Activated CD4-positive, alpha-beta T cell treated with anti-CD3 and anti-CD28 coated beads for 24 hours (primary cell): ENCODE data around the gene TAGLN3.
A peak's percentile ranks its signal among the peaks of the same experiment; 100 is the strongest.
"Not testable (repeated sequence)": the region's sequence is repeated elsewhere in the genome, so short reads cannot be mapped to it uniquely, and the experiment has no call there.

Source experiments
- DNase-seq, 2 donors: peaks; one replicate each; pipeline ENCODE4 v3.0.0-alpha.2; 2020; ENCODE audit warnings: low read depth in 2 of 2

Gene TAGLN3

DNA sequence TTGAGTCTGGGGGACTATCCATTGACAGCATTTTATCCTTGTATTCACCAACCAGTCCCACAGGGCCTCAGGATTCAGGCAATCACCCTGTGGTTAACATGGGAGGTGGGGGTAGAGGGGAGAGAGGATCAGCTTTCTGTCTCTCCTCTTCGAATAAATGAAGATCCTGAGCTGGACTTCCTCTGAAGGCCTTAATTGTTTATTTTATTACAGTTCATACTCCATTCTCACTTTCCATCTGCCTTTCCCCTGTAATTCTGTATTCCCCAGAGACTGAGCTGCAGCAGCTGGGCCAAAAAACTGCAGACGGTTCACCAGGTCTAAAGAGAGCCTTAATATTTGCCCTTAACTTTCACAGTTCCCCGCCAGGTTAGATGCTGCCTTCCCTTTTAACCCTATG is 11.9 kb downstream of the TAGLN3 start:
- DNase-seq: no peak

DNA sequence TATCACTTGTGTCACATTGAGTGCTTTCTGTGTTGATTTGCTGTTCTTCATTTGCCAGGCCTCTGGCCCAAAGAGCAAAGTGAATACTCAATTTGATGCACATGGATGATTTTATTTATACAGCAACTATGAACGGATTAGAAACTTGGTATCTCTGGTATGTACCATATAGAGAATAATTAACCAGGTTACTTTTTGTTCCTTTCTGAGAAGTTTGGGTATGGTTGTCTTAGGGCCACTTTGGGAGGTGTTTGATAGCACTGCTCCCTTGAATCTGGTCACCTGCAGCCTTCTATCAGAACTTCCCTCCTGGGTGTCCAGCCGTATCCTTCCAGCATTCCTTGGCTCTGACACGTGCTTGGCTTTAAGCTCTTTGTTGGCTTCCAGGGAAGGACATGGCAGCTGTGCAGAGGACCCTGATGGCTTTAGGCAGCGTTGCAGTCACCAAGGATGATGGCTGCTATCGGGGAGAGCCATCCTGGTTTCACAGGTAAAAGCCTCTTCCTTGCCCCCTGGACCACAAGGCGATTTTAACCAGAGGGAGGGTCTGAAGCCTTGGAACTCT is 12.7 kb downstream of the TAGLN3 start:
- no peak for DNase-seq

DNA sequence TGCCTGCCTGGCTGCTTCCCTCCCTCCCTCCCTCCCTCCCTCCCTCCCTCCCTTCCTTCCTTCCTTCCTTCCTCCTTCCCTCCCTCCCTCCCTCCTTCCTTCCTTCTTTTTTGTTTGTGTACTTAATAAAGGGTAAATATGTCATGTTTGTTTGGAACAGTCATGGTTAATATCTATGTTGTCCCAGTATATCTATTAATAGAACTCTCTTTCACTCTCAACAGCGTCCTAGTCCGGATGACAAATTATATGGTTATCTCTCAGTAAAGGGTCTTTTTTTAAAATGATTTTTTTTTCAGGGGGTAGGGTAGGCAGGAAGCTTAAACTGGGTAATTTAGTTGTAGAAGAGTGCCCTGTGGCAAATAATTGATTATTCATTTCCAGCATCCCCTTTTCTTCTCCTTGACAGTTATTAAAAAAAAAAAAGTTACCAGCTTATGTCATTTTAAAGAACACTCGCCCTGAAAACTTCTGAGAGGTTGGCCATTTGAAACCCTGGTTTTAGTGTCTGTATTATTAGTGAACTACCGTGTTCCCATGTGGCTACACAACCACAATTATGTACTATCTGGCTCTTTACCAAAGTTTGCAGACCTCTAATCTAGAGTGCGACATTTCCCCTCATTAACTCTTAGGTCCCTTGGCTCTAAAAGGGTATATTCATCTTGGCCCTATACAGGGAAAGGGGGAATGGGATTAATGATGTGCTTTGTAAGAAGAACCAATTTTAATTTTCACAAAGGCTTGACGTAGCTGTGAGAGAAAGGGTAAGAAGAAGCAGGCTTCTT is 13.7 kb downstream of the TAGLN3 start:
- no peak for DNase-seq

GRCh38 chr3:112013058-112013783 is 14.5 kb downstream of the TAGLN3 start:
- DNase-seq: peak; percentile 35 to 52

DNA sequence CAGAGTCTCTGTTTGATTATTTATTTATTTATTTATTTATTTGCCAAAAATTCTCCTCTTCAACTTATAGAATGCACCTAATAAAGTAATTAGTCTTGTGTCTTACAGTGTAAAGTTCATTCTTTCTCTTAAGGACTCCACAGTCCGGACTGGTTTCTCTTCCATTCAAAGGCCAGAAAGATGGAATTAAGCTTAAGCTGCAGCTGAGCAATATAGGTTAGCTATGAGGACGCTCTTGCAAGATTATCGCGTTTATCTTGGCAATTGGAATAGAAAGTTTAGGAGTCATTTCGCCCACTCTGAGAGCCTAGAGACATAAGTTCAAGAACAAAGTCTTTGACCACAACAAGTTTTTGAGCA is 15.0 kb downstream of the TAGLN3 start:
- DNase-seq: no peak

DNA sequence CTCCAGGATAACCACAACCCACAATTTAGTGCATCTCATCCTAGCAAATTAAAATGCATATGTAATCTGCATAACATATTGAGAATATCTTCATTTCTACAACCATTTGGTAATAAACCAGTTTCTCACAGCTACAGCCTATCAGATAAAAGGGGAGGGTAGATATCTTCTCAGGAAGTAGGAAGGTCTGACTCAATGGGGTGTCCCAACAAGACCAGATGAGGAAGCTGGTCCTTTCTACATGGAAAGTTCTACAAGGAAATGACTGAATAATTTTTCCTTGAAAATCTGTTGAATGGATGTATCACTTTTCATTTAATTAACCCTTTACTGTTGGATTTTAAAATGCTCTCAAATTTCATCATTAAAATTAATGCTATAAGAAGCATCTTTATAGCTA is 18.4 kb downstream of the TAGLN3 start:
- no peak for DNase-seq

DNA sequence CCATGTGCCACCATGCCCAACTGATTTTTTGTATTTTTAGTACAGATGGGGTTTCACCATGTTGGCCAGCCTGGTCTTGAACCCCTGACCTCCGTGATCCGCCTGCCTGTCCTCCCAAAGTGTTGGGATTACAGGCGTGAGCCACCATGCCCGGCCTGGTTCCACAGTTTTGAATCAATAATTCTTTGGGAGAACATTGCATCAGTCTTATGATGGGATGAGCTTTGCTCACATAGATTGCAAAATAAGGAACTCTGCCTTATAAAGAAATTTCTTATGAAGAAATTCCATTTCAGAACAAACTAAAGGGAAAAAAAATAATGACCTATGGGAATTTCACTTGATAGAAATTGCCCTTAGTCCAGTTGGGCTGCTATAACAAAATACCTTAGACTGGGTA is 20.0 kb downstream of the TAGLN3 start:
- no peak for DNase-seq

DNA sequence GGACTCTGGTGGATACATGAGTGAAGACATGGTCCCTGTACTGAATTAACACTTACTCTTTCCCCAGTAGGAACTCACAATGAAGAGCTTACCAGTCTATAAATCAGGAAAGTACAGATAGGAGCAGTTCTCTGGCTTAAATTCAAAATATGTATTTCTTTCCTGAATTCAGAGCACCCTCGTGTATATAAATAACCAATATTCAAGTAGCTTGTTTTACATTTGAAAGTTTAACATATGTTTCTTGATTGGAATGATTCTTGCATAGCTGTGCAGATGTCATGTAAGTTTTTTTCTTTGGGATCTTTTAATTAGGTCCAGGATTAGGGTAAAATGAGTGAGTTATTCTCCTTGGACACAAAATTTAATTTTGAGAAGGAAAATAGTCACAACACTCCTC is 21.0 kb downstream of the TAGLN3 start:
- no peak for DNase-seq

DNA sequence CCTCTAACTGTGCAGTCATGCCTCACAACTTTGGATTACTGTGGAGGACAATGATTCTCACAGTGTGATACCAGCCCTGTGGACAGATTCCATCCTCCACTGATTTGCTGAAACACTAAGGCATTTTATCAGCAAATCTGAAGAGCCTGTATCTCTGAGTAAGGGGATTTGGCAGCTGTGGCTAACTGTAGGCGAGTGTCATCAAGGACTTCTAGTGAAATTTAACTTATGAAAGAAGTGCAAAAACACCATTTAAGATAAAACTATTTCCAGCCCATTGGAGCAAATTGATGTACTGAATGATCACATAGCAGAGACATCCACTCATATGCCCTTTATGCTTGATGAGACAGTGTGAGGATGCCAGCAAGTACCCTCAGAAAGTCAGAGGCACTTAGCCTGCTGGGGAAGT is 22.0 kb downstream of the TAGLN3 start:
- DNase-seq: no peak

DNA sequence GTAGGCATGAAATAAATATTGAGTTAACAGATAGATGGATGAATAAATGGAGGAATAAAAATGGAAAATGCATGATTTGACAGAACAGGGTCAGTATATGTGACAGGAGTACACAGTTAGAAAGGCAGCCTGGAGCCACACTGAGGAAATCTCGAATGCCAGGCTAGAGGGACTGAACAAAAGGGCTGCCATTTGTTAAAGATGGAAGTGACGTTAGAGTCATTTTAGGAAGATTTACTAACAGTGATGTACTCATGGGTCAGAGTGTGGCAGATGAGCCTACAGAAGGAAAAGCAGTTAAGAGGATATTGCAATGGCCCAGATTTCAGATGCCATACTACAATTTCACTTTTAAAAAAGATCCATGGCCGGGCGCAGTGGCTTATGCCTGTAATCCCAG is 28.4 kb downstream of the TAGLN3 start:
- no peak for DNase-seq

GRCh38 chr3:112027826-112028225 is 29.1 kb downstream of the TAGLN3 start:
- DNase-seq: no peak

DNA sequence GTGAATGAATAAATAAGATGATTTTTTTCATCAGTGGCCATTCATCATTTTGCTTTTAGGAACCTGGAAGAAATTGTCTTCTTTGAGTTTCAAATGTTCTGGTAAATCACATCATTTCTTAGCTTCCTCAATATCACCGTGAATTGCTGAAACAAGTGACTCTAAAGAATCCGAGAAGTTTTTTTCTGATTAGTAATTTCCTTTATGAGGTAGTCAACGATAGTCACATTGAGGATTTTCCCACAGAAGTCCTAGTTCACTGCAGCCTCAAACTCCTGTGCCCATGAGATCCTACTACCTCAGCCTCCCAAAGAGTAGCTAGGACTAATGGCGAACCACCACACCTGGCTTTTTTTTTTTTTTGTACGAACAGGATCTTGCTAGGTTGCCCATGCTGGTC is 32.2 kb downstream of the TAGLN3 start:
- DNase-seq: no peak

DNA sequence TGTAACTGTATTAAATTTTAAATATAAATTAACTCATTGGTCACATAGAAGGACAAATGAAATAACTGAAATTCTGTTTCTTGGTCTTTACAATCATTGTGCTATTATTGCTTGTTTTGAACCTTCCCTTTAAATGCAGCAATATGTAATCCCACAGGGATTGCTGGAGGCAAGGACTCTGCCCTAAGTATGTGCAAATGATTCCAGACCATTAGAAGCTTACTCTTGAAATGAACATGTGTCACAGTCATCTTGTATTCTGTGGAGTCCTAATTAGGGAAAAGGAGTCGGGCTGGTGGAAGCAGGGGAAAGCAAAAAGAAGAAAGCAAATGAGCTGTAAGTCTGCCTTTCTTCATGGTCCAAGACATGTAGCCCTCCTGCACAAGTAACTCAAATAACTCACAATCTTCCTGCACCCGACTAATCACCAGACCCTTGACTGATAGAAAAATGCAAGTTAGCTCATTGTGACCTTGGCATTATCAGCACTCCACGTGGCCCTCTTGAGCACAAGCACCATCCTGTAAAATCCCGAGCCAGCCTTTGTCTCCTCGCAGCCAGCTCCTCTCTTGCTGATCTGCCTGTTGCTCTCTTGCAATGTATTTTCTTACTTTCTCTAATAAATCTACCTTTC is 33.5 kb downstream of the TAGLN3 start:
- DNase-seq: no peak

DNA sequence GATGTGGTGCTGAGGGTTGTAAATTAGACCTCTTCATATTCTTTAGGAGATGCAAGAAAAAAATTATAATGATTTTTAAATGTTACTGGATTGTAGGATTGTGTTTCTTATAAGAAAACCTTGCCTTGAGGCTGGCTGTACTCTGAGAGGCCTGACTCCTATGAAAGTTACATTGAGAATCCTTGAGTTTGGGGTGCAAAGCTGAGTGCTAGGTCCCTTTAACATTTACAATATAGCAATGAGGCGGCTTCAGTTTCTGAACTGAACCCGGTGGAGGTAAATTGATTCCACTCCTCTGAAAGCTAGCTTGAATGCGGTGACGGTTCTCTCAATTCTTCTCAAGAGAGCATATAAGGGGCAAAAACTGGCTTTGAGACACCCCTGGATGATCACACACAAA is 35.7 kb downstream of the TAGLN3 start, which contains the start of gene TMPRSS7:
Gene TMPRSS7, plus strand, starts transcription at position 301 of the 400 bp plus-strand sequence. CDS start 110 bp downstream, outside the sequence.
- no peak for DNase-seq

GRCh38 chr3:112035241-112035640 is 36.5 kb downstream of the TAGLN3 start:
- DNase-seq: no peak

GRCh38 chr3:112037194-112037593 is 38.5 kb downstream of the TAGLN3 start:
- DNase-seq: not testable (repeated sequence)

DNA sequence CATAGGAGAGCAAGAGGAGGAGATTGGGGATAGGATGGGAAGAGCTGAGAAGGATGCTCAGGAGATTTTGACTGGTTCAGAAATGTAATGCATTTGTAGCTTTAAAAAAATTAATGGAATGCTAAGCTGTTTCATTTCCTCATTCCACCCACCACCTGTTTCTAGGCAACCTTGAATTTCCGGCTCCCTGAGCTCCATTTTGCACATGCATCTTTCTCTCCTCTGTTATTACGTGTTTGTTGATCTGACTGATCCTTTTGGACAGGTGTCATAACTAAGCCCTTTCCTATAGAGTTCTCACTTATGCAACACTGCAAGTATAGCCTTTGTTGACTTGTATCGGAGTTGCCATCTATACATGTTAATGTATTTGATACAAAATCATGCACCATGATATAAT is 40.1 kb downstream of the TAGLN3 start:
- no peak for DNase-seq

DNA sequence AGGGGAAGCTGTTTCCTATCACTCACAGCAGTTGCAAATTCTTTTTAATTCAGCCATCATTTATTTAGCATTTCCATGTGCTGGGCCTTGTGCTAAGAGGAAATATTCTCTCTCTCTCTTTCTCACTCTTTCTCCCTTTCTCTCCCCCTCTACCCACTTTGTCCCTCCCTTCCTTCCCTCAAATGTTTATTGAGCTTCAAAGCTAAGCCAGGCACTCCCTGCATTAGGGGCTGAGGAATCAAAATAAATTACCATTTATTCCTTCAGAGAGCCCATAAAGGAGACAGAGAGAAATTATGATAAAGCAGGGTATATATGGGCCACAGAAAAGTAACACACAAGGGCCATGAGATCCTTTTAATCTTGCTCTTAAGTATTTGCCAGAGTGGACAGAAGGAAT is 42.6 kb downstream of the TAGLN3 start:
- DNase-seq: no peak

- DNase-seq: no peak
Measured at GRCh38 chr3:112042842-112043280, 44.1 kb downstream of the TAGLN3 start.

DNA sequence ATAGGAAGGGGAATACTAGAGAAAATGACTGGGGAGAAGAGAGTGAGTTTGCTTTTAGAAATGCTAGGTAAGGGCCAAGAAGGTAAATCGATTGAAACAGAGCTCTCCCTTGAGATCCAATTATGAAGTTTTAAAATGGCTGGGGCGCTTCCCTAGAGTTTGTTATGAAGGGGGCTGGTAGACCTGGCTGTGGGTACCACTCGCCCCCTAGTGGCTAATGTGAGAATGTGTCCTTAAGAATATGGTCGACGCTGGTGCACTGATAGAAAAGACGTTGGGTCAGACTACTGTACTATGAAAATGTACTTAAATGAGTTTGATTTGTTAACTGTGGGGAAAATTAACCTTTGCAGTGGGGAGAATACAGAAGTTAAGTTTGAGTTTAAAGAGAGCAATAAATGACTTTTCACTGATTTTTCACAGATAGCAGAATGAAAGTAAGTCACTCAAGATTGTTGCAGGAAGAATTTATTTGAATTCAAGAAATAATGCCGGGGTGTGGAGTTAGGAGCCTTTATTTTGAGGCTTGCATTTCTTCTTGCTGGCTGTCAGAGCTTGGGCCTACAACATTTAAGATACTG is 45.0 kb downstream of the TAGLN3 start:
- DNase-seq: peak; percentile 7 to 22

GRCh38 chr3:112046599-112046998 is 47.9 kb downstream of the TAGLN3 start:
- DNase-seq: no peak

- no peak for DNase-seq
Measured at GRCh38 chr3:112047264-112047663, 48.5 kb downstream of the TAGLN3 start.
